ENCODE results near the gene SLC8B1. TPM values are rescaled to one million over a fixed set of nuclear protein-coding genes. Genes with fewer than 3 reads are reported as not detected.

The SLC8B1 gene
- total and polyA plus RNA-seq, 8 donors = 13.0 to 39.1 (median 19.7) TPM

DNA sequence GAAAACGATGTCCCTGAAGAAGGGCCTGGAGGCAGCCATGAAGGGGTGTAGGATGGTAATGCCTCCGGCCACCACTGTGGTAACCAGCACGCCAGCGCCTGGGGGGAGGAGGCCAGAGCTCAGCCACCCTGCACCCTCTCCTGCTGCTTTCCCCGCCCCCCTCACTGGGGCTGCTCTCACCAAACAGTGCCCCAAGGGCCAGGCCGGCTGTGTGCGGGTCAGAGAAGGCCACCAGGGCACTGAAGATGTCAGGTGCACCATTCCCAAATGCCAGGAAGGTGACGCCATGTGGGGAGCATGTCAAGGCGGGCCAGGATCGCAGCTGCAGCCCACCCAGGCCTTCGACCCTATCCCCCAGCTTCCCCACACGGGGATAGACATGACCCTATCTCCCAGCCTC lies 14.5 kb downstream of the SLC8B1 start:
- no peak for FAIRE-seq
- no peaks in the 10 kb centered on the region for H3K4me1 ChIP-seq
- H3K27me3 ChIP-seq = no peaks in the 10 kb centered on the region
- intact Hi-C loops (cut with DNase I) = no loop called here
- no peaks in the 10 kb centered on the region for H3K9me3 ChIP-seq
- TF ChIP-seq, protein P1, sequence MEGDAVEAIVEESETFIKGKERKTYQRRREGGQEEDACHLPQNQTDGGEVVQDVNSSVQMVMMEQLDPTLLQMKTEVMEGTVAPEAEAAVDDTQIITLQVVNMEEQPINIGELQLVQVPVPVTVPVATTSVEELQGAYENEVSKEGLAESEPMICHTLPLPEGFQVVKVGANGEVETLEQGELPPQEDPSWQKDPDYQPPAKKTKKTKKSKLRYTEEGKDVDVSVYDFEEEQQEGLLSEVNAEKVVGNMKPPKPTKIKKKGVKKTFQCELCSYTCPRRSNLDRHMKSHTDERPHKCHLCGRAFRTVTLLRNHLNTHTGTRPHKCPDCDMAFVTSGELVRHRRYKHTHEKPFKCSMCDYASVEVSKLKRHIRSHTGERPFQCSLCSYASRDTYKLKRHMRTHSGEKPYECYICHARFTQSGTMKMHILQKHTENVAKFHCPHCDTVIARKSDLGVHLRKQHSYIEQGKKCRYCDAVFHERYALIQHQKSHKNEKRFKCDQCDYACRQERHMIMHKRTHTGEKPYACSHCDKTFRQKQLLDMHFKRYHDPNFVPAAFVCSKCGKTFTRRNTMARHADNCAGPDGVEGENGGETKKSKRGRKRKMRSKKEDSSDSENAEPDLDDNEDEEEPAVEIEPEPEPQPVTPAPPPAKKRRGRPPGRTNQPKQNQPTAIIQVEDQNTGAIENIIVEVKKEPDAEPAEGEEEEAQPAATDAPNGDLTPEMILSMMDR (IDR thresholded peaks at IDR 0.05) = no peak
- 89 to 98% methylated on average over 4 to 12 of the region's 12 CpGs for WGBS, 2 donors
- no peak for DNase-seq
- ATAC-seq = no peak
- peaks cover 0 to 16% (median 0%) of the 10 kb centered on the region in 3 donors for H3K36me3 ChIP-seq
- H3K4me3 ChIP-seq = no peak overlapping the region
- no peak overlapping the region for H3K27ac ChIP-seq

DNA sequence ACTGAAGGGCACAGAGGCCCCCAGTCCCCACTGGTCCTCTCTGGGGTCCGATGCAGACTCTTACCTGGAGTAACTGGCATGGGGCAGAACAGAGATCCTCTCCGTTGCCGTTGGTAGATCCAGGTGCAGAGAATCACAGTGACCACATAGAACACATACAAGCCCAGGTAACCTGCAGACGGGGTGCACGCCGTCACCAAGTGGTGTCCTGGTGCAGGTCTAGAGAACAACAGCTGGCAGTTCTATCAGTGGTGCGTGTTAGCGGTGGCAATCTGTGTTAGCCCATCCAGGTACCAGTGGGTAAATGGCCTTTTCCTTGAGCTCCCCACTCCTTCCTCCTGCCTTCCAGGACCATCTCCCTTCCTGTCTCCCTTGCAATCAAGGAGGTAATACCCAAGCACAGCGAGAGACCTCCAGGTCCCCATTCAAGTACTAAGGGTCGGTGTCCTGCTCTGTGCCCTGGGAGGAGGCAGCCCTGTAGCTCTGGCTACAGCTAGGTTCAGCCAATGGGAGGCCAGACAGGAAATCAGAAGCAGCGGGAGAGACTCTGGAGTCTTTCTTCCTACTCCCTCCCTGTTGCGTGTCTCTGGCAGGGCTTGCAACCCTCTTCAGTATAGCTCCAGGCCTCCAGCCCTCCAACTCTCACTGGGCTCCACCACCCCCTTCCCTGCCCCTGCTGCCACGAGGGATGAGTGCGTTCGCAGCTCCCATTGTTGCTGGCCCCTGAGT lies 15.8 kb downstream of the SLC8B1 start:
- no peak for FAIRE-seq
- 94 to 97% methylated on average over 15 of the region's 15 CpGs for WGBS, 2 donors
- Histone ChIP-seq H3K9me3 (no peaks in the 10 kb centered on the region), H3K36me3 (peaks cover 0 to 30% (median 0%) of the 10 kb centered on the region in 3 donors), H3K27me3 (no peaks in the 10 kb centered on the region), H3K27ac (no peak overlapping the region), H3K4me1 (no peaks in the 10 kb centered on the region), H3K4me3 (no peak overlapping the region)
- intact Hi-C loops (cut with DNase I) = loop anchor here in 1 of 3 donors (10.0 kb wide), 1 partner anchor 106 kb away; the partner anchor contains the start of gene SDSL
- ATAC-seq = no peak
- DNase-seq = no peak
- TF ChIP-seq, protein P1 (IDR thresholded peaks at IDR 0.05) = no peak

DNA sequence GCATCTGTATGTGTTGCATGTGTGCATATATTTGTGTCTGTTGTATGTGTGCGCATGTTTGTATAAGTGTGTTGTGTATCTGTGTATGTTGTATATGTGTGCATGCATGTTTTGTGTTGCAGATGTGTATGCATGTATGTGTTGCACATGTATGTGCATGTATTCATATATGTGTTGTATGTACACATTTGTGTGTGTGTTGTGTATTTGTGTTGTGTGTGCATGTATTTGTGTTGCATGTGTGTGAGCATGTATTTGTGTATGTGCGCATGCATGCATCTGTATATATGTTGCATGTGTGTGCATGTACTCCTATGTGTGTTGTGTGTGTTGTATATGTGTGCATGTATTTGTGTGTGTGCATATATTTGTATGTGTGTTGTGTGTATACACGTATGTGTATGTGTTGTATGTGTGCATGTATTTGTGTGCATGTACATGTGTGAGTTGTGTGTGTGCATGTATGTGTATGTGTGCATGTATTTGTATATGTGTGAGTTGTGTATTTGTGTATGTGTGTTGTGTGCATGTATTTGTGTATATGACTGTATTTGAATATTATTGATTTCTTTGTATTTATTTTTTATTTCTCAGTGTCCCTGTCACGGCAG lies 16.8 kb downstream of the SLC8B1 start:
- 92% methylated on average over 4 of the region's 4 CpGs for WGBS, 2 donors
- H3K4me1 ChIP-seq = no peaks in the 10 kb centered on the region
- FAIRE-seq (no peak), ATAC-seq (no peak), DNase-seq (no peak)
- H3K27me3 ChIP-seq = no peaks in the 10 kb centered on the region
- intact Hi-C loops (cut with DNase I) = loop anchor here in 1 of 3 donors (10.0 kb wide), 1 partner anchor 107 kb away; the partner anchor contains the start of gene SDSL
- TF ChIP-seq, protein P1 (IDR thresholded peaks at IDR 0.05) = no peak
- H3K9me3 ChIP-seq = no peaks in the 10 kb centered on the region
- peaks cover 0 to 32% (median 0%) of the 10 kb centered on the region in 3 donors for H3K36me3 ChIP-seq
- H3K27ac ChIP-seq = no peak overlapping the region
- H3K4me3 ChIP-seq = no peak overlapping the region

DNA sequence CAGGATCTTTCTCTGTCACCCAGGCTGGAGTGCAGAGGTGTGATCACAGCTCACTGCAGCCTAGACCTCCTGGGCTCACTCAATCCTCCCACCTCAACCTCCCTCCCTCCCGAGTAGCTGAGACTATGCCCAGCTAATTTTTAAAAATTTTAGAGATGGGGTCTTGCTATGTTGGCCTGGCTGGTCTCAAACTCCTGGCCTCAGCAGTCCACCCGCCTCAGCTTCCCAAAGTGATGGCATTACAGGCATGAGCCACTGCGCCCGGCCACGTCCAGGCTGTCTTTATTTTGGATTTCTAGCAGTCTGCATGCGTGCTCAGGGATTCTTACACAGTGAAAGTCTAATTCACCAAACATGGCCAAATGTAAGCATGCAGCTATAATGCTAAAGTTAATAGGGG lies 17.8 kb downstream of the SLC8B1 start:
- TF ChIP-seq, protein P1 (IDR thresholded peaks at IDR 0.05) = no peak
- ATAC-seq (no peak), FAIRE-seq (no peak), DNase-seq (no peak)
- no peak overlapping the region for H3K27ac ChIP-seq
- no peaks in the 10 kb centered on the region for H3K9me3 ChIP-seq
- no peak overlapping the region for H3K4me3 ChIP-seq
- no peaks in the 10 kb centered on the region for H3K4me1 ChIP-seq
- H3K27me3 ChIP-seq = no peaks in the 10 kb centered on the region
- intact Hi-C loops (cut with DNase I) = loop anchor here in 1 of 3 donors (10.0 kb wide), 1 partner anchor 108 kb away; the partner anchor contains the start of gene SDSL
- WGBS, 2 donors = 93 to 95% methylated on average over 6 of the region's 6 CpGs
- H3K36me3 ChIP-seq = peaks cover 0 to 33% (median 0%) of the 10 kb centered on the region in 3 donors
